ENCODE data around the gene OTOP2. TPM values are rescaled to one million over a fixed set of nuclear protein-coding genes. Genes with fewer than 3 reads are reported as not detected.

OTOP2 gene
- total RNA-seq, 2 experiments from 2014 or later = not detected

DNA sequence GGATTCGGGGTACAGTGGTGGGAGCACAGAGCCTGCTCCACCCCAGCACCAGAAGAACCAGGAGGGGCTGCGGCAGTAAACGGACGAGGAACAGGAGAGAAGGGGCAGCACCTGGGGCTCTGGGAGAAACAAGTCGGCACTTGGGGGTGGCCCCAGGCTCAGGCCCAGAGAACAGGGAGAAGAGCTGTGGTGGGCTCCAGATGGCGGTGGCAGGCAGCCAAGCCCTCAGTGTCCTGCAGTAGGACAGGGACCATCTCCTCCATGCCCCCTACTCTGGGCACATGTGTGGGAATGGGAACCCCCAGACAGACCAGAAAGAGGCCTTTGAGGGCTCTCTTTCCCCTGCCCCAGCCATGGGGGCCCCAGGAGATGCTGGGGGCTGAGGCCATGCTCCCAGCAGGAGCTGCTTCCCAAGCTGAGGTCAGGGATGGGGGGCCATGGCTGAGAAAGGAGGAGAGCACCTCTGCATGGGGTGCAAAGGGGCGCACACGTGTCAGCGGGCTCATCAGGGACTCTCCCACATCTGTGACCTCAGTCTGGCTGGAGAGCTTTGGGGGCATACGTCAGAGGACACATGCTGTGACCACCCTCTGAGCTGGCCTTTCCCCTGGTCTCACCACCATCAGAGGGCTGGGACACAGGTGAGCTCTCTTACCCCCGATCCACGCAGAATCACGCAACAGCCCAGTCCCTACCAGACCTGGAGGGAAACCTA lies 7.8 kb upstream of the OTOP2 start:
- H3K79me2 ChIP-seq (ENCODE audit: insufficient read depth, low read depth, low read length) = no peaks in the 10 kb centered on the region
- no peak for TF ChIP-seq EZH2phosphoT487 (IDR thresholded peaks at IDR 0.05; ENCODE audit: borderline replicate concordance, low read depth, low read length)
- H3K4me3 ChIP-seq (ENCODE audit: low read depth, low read length, poor library complexity, severe bottlenecking) = no peak overlapping the region
- no peaks in the 10 kb centered on the region for H4K20me1 ChIP-seq (ENCODE audit: insufficient read depth, low read length)
- no peaks in the 10 kb centered on the region for H3K9me2 ChIP-seq (ENCODE audit: insufficient read depth, low read length)
- H3K27ac ChIP-seq (ENCODE audit: low read depth, low read length, poor library complexity, severe bottlenecking) = no peak overlapping the region
- intact Hi-C loops (cut with micrococcal nuclease; ENCODE audit: unreplicated experiment) = no loop called here
- H3K4me2 ChIP-seq (ENCODE audit: low read length) = no peak overlapping the region
- no peaks in the 10 kb centered on the region for H3K4me1 ChIP-seq (ENCODE audit: insufficient read depth, low read length, poor library complexity, severe bottlenecking)
- CTCF ChIA-PET (ENCODE audit: unreplicated experiment) = no interaction called here
- H3K36me3 ChIP-seq (ENCODE audit: insufficient read depth, low read length) = no peaks in the 10 kb centered on the region
- no peak overlapping the region for H2AFZ ChIP-seq (ENCODE audit: low read length)
- POLR2A ChIA-PET = interaction anchor here (0.5 kb wide), 1 partner anchor 17 kb away, joined by 7 read pairs; no protein-coding TSS in a partner anchor
- H3K9me3 ChIP-seq (ENCODE audit: low read length) = no peaks in the 10 kb centered on the region
- no peak for DNase-seq (ENCODE audit: low spot score)
- no TSS peak for BruUV-seq (replicated peaks)

DNA sequence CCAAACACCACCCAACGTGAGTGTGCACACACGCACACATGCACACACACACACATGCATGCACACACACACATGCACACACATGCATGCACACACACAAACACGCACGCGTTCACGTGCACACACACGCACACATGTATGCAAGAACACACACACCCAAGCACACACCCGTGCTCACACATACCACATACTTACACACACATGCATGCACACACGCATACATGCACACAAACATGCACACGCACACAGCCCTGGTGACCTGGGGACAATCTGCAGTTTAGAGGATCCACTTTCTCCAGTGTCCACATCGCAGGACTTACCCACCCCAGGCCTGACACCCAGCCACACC lies 7.2 kb upstream of the OTOP2 start:
- intact Hi-C loops (cut with micrococcal nuclease; ENCODE audit: unreplicated experiment) = no loop called here
- no peak for DNase-seq (ENCODE audit: low spot score)
- ChIA-PET POLR2A (no interaction called here), CTCF (ENCODE audit: unreplicated experiment) (no interaction called here)
- Histone ChIP-seq H3K36me3 (ENCODE audit: insufficient read depth, low read length) (no peaks in the 10 kb centered on the region), H4K20me1 (ENCODE audit: insufficient read depth, low read length) (no peaks in the 10 kb centered on the region), H3K79me2 (ENCODE audit: insufficient read depth, low read depth, low read length) (no peaks in the 10 kb centered on the region), H3K9me3 (ENCODE audit: low read length) (no peaks in the 10 kb centered on the region), H3K27ac (ENCODE audit: low read depth, low read length, poor library complexity, severe bottlenecking) (no peak overlapping the region), H3K4me1 (ENCODE audit: insufficient read depth, low read length, poor library complexity, severe bottlenecking) (no peaks in the 10 kb centered on the region), H3K4me3 (ENCODE audit: low read depth, low read length, poor library complexity, severe bottlenecking) (no peak overlapping the region), H3K9me2 (ENCODE audit: insufficient read depth, low read length) (no peaks in the 10 kb centered on the region), H3K4me2 (ENCODE audit: low read length) (no peak overlapping the region), H2AFZ (ENCODE audit: low read length) (no peak overlapping the region)
- no TSS peak for BruUV-seq (replicated peaks)
- TF ChIP-seq EZH2phosphoT487 (IDR thresholded peaks at IDR 0.05; ENCODE audit: borderline replicate concordance, low read depth, low read length) = no peak
- TF ChIP-seq, protein P1, sequence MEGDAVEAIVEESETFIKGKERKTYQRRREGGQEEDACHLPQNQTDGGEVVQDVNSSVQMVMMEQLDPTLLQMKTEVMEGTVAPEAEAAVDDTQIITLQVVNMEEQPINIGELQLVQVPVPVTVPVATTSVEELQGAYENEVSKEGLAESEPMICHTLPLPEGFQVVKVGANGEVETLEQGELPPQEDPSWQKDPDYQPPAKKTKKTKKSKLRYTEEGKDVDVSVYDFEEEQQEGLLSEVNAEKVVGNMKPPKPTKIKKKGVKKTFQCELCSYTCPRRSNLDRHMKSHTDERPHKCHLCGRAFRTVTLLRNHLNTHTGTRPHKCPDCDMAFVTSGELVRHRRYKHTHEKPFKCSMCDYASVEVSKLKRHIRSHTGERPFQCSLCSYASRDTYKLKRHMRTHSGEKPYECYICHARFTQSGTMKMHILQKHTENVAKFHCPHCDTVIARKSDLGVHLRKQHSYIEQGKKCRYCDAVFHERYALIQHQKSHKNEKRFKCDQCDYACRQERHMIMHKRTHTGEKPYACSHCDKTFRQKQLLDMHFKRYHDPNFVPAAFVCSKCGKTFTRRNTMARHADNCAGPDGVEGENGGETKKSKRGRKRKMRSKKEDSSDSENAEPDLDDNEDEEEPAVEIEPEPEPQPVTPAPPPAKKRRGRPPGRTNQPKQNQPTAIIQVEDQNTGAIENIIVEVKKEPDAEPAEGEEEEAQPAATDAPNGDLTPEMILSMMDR (conservative IDR thresholded peaks at IDR 0.05; ENCODE audit: low read length) = no peak

DNA sequence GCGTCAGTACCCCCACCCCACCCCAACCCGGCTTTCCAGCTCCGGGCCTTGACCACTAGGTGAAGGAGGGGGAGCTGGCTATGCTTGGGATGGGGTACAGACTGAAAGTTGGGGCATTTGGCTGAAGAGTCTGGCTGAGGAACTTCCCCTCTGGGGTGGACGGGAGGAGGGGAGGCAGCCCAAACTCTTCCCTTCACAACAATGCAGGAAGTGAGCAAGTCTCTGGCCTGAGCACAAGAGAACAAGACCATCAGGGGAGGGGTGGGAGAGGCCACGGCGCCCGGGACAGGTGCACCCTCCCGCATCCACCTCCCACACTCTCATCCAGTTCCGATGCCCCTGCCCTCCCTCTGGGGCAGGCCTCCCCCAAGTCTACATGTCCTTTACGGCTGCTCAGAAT lies 6.6 kb upstream of the OTOP2 start:
- no peaks in the 10 kb centered on the region for H3K9me2 ChIP-seq (ENCODE audit: insufficient read depth, low read length)
- 0 out of 2 replicates have a peak overlapping the region, but pooled peaks have one; percentile 12 for H2AFZ ChIP-seq (ENCODE audit: low read length)
- H4K20me1 ChIP-seq (ENCODE audit: insufficient read depth, low read length) = no peaks in the 10 kb centered on the region
- no peaks in the 10 kb centered on the region for H3K79me2 ChIP-seq (ENCODE audit: insufficient read depth, low read depth, low read length)
- H3K4me2 ChIP-seq (ENCODE audit: low read length) = no peak overlapping the region
- CTCF ChIA-PET (ENCODE audit: unreplicated experiment) = no interaction called here
- H3K4me1 ChIP-seq (ENCODE audit: insufficient read depth, low read length, poor library complexity, severe bottlenecking) = no peaks in the 10 kb centered on the region
- no peak overlapping the region for H3K27ac ChIP-seq (ENCODE audit: low read depth, low read length, poor library complexity, severe bottlenecking)
- DNase-seq (ENCODE audit: low spot score) = peak; percentile 22
- TF ChIP-seq, protein P1 (conservative IDR thresholded peaks at IDR 0.05; ENCODE audit: low read length) = no peak
- TF ChIP-seq EZH2phosphoT487 (IDR thresholded peaks at IDR 0.05; ENCODE audit: borderline replicate concordance, low read depth, low read length) = no peak
- BruUV-seq (replicated peaks) = no TSS peak
- H3K36me3 ChIP-seq (ENCODE audit: insufficient read depth, low read length) = no peaks in the 10 kb centered on the region
- POLR2A ChIA-PET = interaction anchor here (0.6 kb wide), 1 partner anchor 624 kb away, joined by 4 read pairs; no protein-coding TSS in a partner anchor
- intact Hi-C loops (cut with micrococcal nuclease; ENCODE audit: unreplicated experiment) = no loop called here
- H3K9me3 ChIP-seq (ENCODE audit: low read length) = no peaks in the 10 kb centered on the region
- no peak overlapping the region for H3K4me3 ChIP-seq (ENCODE audit: low read depth, low read length, poor library complexity, severe bottlenecking)
